HCT116 (cell line): ENCODE measurements around the gene MRE11. TPM values are rescaled to one million over a fixed set of nuclear protein-coding genes. Genes with fewer than 3 reads are reported as not detected.

Source experiments
- ATAC-seq: fragments of 200-7000 bp; cut with Tn5 transposase; 2 replicates; pipeline ENCODE4 v1.9.1; 2020; ENCODE audit warnings: mild to moderate bottlenecking, moderate library complexity
- BruUV-seq: library from RNA; stranded (reverse); fragments of 400-500 nt; replicated peaks from 2 replicates; lab custom pipeline; 2021; lab: Mats Ljungman, UMichigan
- CTCF ChIA-PET: fragments of 300-600 bp; sonication (Branson Sonifier 250); formaldehyde crosslinking; loops from one replicate; lab custom pipeline; 2021; ENCODE audit warnings: antibody characterized with exemption; lab: Charles Lee
- POLR2A ChIA-PET: fragments of 300-600, 350-600 bp; sonication (Branson Sonifier 250); formaldehyde crosslinking; loops from one replicate; lab custom pipeline; 2021; ENCODE audit warnings: antibody characterized with exemption; lab: Charles Lee
- RAD21 ChIA-PET, 2 experiments: fragments of 300-600 bp; sonication (Branson Sonifier 250); formaldehyde crosslinking; loops; one replicate each; lab custom pipeline; 2023; ENCODE audit warnings: low total read pairs in 2 of 2; ENCODE audit not compliant: uncharacterized antibody in 2 of 2, unreplicated experiment in 2 of 2, low non-redundant PET in 1 of 2; lab: Charles Lee
- DNase-seq: peaks from one replicate; pipeline ENCODE4 v3.0.0-alpha.2; 2010; ENCODE audit warnings: low read depth, low spot score
- H2AFZ ChIP-seq: fragments of 200-600 bp; shearing (Covaris generic), sonication (generic); 2 replicates; pipeline ENCODE4 v1.6.1; 2017; ENCODE audit warnings: low read depth, mixed run types, mixed read lengths, antibody characterized with exemption, low read length; ENCODE audit not compliant: poor library complexity, severe bottlenecking
- H3K27ac ChIP-seq: 2 replicates; pipeline ENCODE4 v1.5.1; 2012; ENCODE audit warnings: low read depth, low read length
- H3K27me3 ChIP-seq: fragments of 200-600 bp; sonication (generic); 2 replicates; pipeline ENCODE4 v1.6.1; 2016; ENCODE audit warnings: mixed run types, low read length, mixed read lengths; ENCODE audit not compliant: insufficient read depth
- H3K36me3 ChIP-seq, 2 experiments: fragments of 200-500 bp in 1 of 2; fragments of 200-600 bp in 1 of 2; sonication (Bioruptor generic) in 1 of 2; sonication (generic) in 1 of 2; 2 replicates each; pipeline versions ENCODE4 v1.5.1 to v1.6.1; 2014 to 2016; ENCODE audit warnings: low read length in 2 of 2, inconsistent platforms in 1 of 2, mixed read lengths in 1 of 2, mixed run types in 1 of 2; ENCODE audit not compliant: insufficient read depth in 2 of 2, control insufficient read depth in 1 of 2
- H3K4me1 ChIP-seq, 2 experiments: fragments of 200-600 bp in 1 of 2; sonication (generic) in 1 of 2; 2 replicates each; pipeline versions ENCODE4 v1.5.1 to v1.6.1; 2012 to 2017; ENCODE audit warnings: low read length in 2 of 2, inconsistent platforms in 1 of 2, mild to moderate bottlenecking in 1 of 2, mixed read lengths in 1 of 2, mixed run types in 1 of 2, moderate library complexity in 1 of 2; ENCODE audit not compliant: insufficient read depth in 2 of 2, control insufficient read depth in 1 of 2
- H3K4me2 ChIP-seq: fragments of 200-600 bp; sonication (generic); 2 replicates; pipeline ENCODE4 v1.6.1; 2017; ENCODE audit warnings: mixed run types, low read length, mixed read lengths
- H3K4me3 ChIP-seq, 2 experiments: fragments of 200-600 bp in 1 of 2; sonication (generic) in 1 of 2; replicated peaks in 1 of 2; 2 replicates each; pipeline ENCODE4 v1.5.1; 2011 to 2016; ENCODE audit warnings: low read length in 2 of 2, control low read depth in 1 of 2, low read depth in 1 of 2, mild to moderate bottlenecking in 1 of 2, mixed read lengths in 1 of 2, mixed run types in 1 of 2
- H3K79me2 ChIP-seq: fragments of 200-600 bp; sonication (generic); 2 replicates; pipeline ENCODE4 v1.6.1; 2017; ENCODE audit warnings: mild to moderate bottlenecking, mixed run types, low read length, moderate library complexity, mixed read lengths; ENCODE audit not compliant: insufficient read depth
- H3K9ac ChIP-seq: fragments of 200-600 bp; sonication (generic); 2 replicates; pipeline ENCODE4 v1.6.1; 2016; ENCODE audit warnings: low read length, mixed read lengths
- H3K9me2 ChIP-seq: fragments of 200-600 bp; sonication (generic), shearing (Covaris generic); 2 replicates; pipeline ENCODE4 v1.6.1; 2017; ENCODE audit warnings: mixed run types, mild to moderate bottlenecking, moderate library complexity; ENCODE audit not compliant: insufficient read depth
- H3K9me3 ChIP-seq, 2 experiments: fragments of 200-500 bp in 1 of 2; fragments of 200-600 bp in 1 of 2; sonication (Bioruptor generic) in 1 of 2; sonication (generic) in 1 of 2; 2 replicates each; pipeline ENCODE4 v1.6.1; 2014 to 2017; ENCODE audit warnings: low read length in 2 of 2, mixed read lengths in 2 of 2, inconsistent platforms in 1 of 2, low read depth in 1 of 2, mild to moderate bottlenecking in 1 of 2, mixed run types in 1 of 2, moderate library complexity in 1 of 2; ENCODE audit not compliant: control insufficient read depth in 1 of 2, insufficient read depth in 1 of 2
- H4K20me1 ChIP-seq: fragments of 200-600 bp; sonication (generic), shearing (Covaris generic); 2 replicates; pipeline ENCODE4 v1.6.1; 2017; ENCODE audit warnings: mixed run types, mild to moderate bottlenecking, moderate library complexity; ENCODE audit not compliant: insufficient read depth
- ATF3 ChIP-seq: IDR thresholded peaks from 2 replicates; pipeline ENCODE4 v1.6.1; 2012
- CBX3 ChIP-seq: IDR thresholded peaks from 2 replicates; pipeline ENCODE4 v1.6.1; 2012; ENCODE audit warnings: low read depth
- CEBPB ChIP-seq: IDR thresholded peaks from 2 replicates; pipeline ENCODE4 v1.6.1; 2012; ENCODE audit warnings: low read depth
- CTCF ChIP-seq, 3 experiments: fragments of 200-600 bp in 1 of 3; sonication (generic) in 1 of 3; IDR thresholded peaks in 2 of 3; conservative IDR thresholded peaks in 1 of 3; 2 replicates each; pipeline ENCODE4 v1.5.1; 2012 to 2017; ENCODE audit warnings: low read depth in 2 of 3, low read length in 2 of 3, antibody characterized with exemption in 1 of 3, borderline replicate concordance in 1 of 3, control low read depth in 1 of 3, mild to moderate bottlenecking in 1 of 3, mixed read lengths in 1 of 3, mixed run types in 1 of 3, moderate library complexity in 1 of 3; ENCODE audit not compliant: insufficient read depth in 1 of 3
- ELF1 ChIP-seq: IDR thresholded peaks from 2 replicates; pipeline ENCODE4 v1.6.1; 2012; ENCODE audit warnings: low read depth, borderline replicate concordance
- EZH2 ChIP-seq: fragments of 200-600 bp; sonication (generic); IDR thresholded peaks from 2 replicates; pipeline ENCODE4 v1.6.1; 2017; ENCODE audit warnings: antibody characterized with exemption, mixed run types
- FOSL1 ChIP-seq: IDR thresholded peaks from 2 replicates; pipeline ENCODE4 v1.6.1; 2012; ENCODE audit warnings: low read depth
- JUND ChIP-seq: IDR thresholded peaks from 2 replicates; pipeline ENCODE4 v1.6.1; 2012
- POLR2AphosphoS5 ChIP-seq: IDR thresholded peaks from 2 replicates; pipeline ENCODE4 v1.6.1; 2011; ENCODE audit warnings: mild to moderate bottlenecking, low read depth, low read length, moderate library complexity
- RAD21 ChIP-seq: IDR thresholded peaks from 2 replicates; pipeline ENCODE4 v1.6.1; 2012; ENCODE audit warnings: low read depth, mild to moderate bottlenecking
- REST ChIP-seq: IDR thresholded peaks from 2 replicates; pipeline ENCODE4 v1.6.1; 2012; ENCODE audit warnings: low read depth
- SP1 ChIP-seq: IDR thresholded peaks from 2 replicates; pipeline ENCODE4 v1.6.1; 2012; ENCODE audit warnings: low read depth
- TCF7L2 ChIP-seq: IDR thresholded peaks from 2 replicates; pipeline ENCODE4 v1.7.0; 2011; ENCODE audit warnings: borderline replicate concordance, inconsistent platforms; ENCODE audit not compliant: insufficient read depth, insufficient read length; ENCODE audit errors: extremely low read depth
- ZFX ChIP-seq: fragments of 450-650 bp; IDR thresholded peaks from 2 replicates; pipeline ENCODE4 v1.6.1; 2017
- intact Hi-C: fragments of 100-400 bp; cut with micrococcal nuclease; formaldehyde crosslinking; loops from 2 replicates; pipeline ENCODE4 v1.10.0; 2022
- total RNA-seq: library from RNA; stranded (reverse); gene quantifications from one replicate; pipeline ENCODE4 v1.2.1, GENCODE V29; 2021; ENCODE audit not compliant: unreplicated experiment

Gene MRE11
- total RNA-seq, 1 experiment from 2014 or later, result 20.6 TPM

- intact Hi-C loops, result loop anchor here (10.0 kb wide), 1 partner anchor 1913 kb away; no protein-coding TSS in a partner anchor
- RAD21 ChIA-PET, result no interaction called here
- H3K27me3 ChIP-seq, result no peaks in the 10 kb centered on the region
- CTCF ChIA-PET, result no interaction called here
- DNase-seq, result no peak
- no peak within 1 kb of the TSS for H3K4me2 ChIP-seq
- no peaks in the 10 kb centered on the region for H3K36me3 ChIP-seq
- no peak within 1 kb of the TSS for H3K4me3 ChIP-seq
- TF ChIP-seq CBX3 (no peak), POLR2AphosphoS5 (no peak), SP1 (no peak), FOSL1 (no peak), TCF7L2 (no peak), ATF3 (no peak), CEBPB (no peak), JUND (no peak), ELF1 (no peak), EZH2 (no peak), REST (no peak), CTCF (IDR thresholded peaks at IDR 0.05 in 2 of 3, conservative IDR thresholded peaks at IDR 0.05 in 1 of 3; ENCODE audit: borderline replicate concordance in 1 of 3, insufficient read depth in 1 of 3, low read depth in 2 of 3, low read length in 2 of 3) (no peak), RAD21 (no peak), ZFX (no peak)
- no peaks in the 10 kb centered on the region for H3K79me2 ChIP-seq
- no peaks in the 10 kb centered on the region for H3K9me2 ChIP-seq
- H3K9me3 ChIP-seq, result no peaks in the 10 kb centered on the region
- POLR2A ChIA-PET, result no interaction called here
- H3K4me1 ChIP-seq, result no peaks in the 10 kb centered on the region
- H4K20me1 ChIP-seq, result no peaks in the 10 kb centered on the region
- ATAC-seq, result no peak
- H3K9ac ChIP-seq, result no peak within 1 kb of the TSS
- H3K27ac ChIP-seq, result no peak within 1 kb of the TSS
- no peak within 1 kb of the TSS for H2AFZ ChIP-seq
- no TSS peak for BruUV-seq
These were observed 18.5 kb upstream of the MRE11 start, which contains the start of gene C11orf97 for GRCh38 chr11:94511932-94512781. Gene C11orf97 (plus strand): TSS chr11:94512461. CDS start chr11:94512529, 68 bp downstream.
